DND-41 (cell line): ENCODE data around the gene PPP2R5B.

Experiments
- ATAC-seq: fragments of 200-7000 bp; cut with Tn5 transposase; 3 replicates; pipeline ENCODE4 v1.9.1; 2021; ENCODE audit warnings: low read depth; ENCODE audit not compliant: insufficient read depth
- DNase-seq: peaks from one replicate; pipeline ENCODE4 v3.0.0-alpha.2; 2020
- H2AFZ ChIP-seq: 2 replicates; pipeline ENCODE4 v1.6.0; 2012; ENCODE audit warnings: low read depth, low read length
- H3K27ac ChIP-seq: 2 replicates; pipeline ENCODE4 v1.5.1; 2012; ENCODE audit warnings: low read length, inconsistent platforms
- H3K27me3 ChIP-seq: fragments of 200-600 bp; sonication (generic); 2 replicates; pipeline ENCODE4 v1.6.0; 2012; ENCODE audit warnings: low read length, mild to moderate bottlenecking, inconsistent platforms; ENCODE audit not compliant: insufficient read depth, poor library complexity
- H3K36me3 ChIP-seq: 2 replicates; pipeline ENCODE4 v1.5.1; 2012; ENCODE audit warnings: low read length, inconsistent platforms; ENCODE audit not compliant: insufficient read depth
- H3K4me1 ChIP-seq: 2 replicates; pipeline ENCODE4 v1.5.1; 2012; ENCODE audit warnings: mild to moderate bottlenecking, low read length; ENCODE audit not compliant: insufficient read depth
- H3K4me2 ChIP-seq: 2 replicates; pipeline ENCODE4 v1.6.0; 2012; ENCODE audit warnings: mild to moderate bottlenecking, moderate library complexity, low read length, inconsistent platforms; ENCODE audit not compliant: insufficient read depth
- H3K4me3 ChIP-seq, 2 experiments: fragments of 200-600 bp in 1 of 2; shearing (Covaris generic) in 1 of 2; 2 replicates each; pipeline ENCODE4 v1.5.1; 2012 to 2016; ENCODE audit warnings: inconsistent platforms in 2 of 2, low read length in 2 of 2, mild to moderate bottlenecking in 2 of 2, low read depth in 1 of 2, moderate library complexity in 1 of 2
- H3K79me2 ChIP-seq: 2 replicates; pipeline ENCODE4 v1.6.0; 2012; ENCODE audit warnings: low read length, inconsistent platforms; ENCODE audit not compliant: insufficient read depth
- H3K9ac ChIP-seq: 2 replicates; pipeline ENCODE4 v1.6.0; 2012; ENCODE audit warnings: low read depth, mild to moderate bottlenecking, inconsistent platforms, low read length, moderate library complexity
- H3K9me3 ChIP-seq: 2 replicates; pipeline ENCODE4 v1.5.1; 2012; ENCODE audit warnings: low read length, moderate library complexity, mild to moderate bottlenecking, inconsistent platforms; ENCODE audit not compliant: insufficient read depth, severe bottlenecking
- H4K20me1 ChIP-seq: 2 replicates; pipeline ENCODE4 v1.6.0; 2012; ENCODE audit warnings: low read length; ENCODE audit not compliant: insufficient read depth
- EZH2 ChIP-seq: IDR thresholded peaks from 3 replicates; pipeline ENCODE4 v1.6.1; 2012; ENCODE audit warnings: borderline replicate concordance, low read depth, mild to moderate bottlenecking, moderate library complexity, low read length, inconsistent platforms; ENCODE audit not compliant: severe bottlenecking
- TF ChIP-seq, protein P1 (sequence below): IDR thresholded peaks from 2 replicates; pipeline ENCODE4 v1.5.1; 2012; ENCODE audit warnings: borderline replicate concordance, low read length, moderate library complexity, mild to moderate bottlenecking; ENCODE audit not compliant: poor library complexity, severe bottlenecking; ENCODE audit errors: extremely low read depth

The PPP2R5B gene

DNA sequence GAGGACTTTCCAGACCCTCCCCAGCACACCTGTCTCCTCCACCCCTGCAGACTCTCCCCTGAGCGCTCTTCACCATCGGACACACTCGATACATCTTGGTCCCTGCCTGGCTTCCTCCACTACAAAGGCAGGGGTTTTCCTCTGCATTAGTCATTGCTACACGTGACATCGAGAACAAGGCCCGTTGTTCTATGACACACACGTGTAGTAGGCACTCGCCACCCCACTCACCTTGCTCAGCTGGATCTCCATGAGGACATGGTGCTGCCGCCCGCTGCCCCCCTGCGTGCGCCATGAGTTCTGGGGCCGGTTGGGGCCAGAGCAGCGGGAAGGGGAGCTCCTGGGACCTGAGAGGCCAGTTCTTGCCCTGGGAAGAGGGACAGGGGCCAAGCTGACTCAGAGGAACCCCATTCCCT, 24.2 kb upstream of the PPP2R5B start:
- Histone ChIP-seq H4K20me1 (no peaks in the 10 kb centered on the region; the same call in 1 of the 2 replicates), H3K9me3 (no peaks in the 10 kb centered on the region), H3K9ac (no peak overlapping the region), H3K4me3 (no peak overlapping the region), H3K79me2 (no peaks in the 10 kb centered on the region), H2AFZ (no peak overlapping the region), H3K36me3 (peaks cover 66% of the 10 kb centered on the region), H3K27ac (no peak overlapping the region), H3K4me1 (no peaks in the 10 kb centered on the region), H3K4me2 (no peak overlapping the region), H3K27me3 (no peaks in the 10 kb centered on the region)
- TF ChIP-seq EZH2, result no peak
- TF ChIP-seq, protein P1, sequence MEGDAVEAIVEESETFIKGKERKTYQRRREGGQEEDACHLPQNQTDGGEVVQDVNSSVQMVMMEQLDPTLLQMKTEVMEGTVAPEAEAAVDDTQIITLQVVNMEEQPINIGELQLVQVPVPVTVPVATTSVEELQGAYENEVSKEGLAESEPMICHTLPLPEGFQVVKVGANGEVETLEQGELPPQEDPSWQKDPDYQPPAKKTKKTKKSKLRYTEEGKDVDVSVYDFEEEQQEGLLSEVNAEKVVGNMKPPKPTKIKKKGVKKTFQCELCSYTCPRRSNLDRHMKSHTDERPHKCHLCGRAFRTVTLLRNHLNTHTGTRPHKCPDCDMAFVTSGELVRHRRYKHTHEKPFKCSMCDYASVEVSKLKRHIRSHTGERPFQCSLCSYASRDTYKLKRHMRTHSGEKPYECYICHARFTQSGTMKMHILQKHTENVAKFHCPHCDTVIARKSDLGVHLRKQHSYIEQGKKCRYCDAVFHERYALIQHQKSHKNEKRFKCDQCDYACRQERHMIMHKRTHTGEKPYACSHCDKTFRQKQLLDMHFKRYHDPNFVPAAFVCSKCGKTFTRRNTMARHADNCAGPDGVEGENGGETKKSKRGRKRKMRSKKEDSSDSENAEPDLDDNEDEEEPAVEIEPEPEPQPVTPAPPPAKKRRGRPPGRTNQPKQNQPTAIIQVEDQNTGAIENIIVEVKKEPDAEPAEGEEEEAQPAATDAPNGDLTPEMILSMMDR, result no peak
- DNase-seq (no peak), ATAC-seq (no peak)

DNA sequence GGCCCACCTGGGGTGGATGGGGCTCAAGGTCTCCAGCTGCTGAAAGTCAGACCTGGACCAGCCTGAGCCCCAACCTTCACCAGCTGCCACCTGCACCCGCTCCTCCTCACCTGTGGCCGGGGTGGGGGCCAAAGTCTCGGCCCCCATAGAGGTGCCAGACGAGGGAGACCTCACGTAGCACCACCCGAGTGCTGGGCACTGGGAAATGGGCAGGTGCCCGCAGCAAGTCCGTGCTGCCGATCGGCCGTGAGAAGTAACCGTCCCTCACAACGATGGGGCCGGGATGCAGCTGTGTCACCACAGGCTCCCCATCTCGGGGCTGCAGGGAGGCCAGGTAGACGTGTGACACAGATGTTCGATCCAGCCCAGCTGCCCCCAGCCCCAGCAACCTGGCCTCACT, 23.7 kb upstream of the PPP2R5B start:
- TF ChIP-seq EZH2, result no peak
- TF ChIP-seq, protein P1, result no peak
- DNase-seq, result no peak
- no peaks in the 10 kb centered on the region for H3K27me3 ChIP-seq
- H3K4me1 ChIP-seq, result no peaks in the 10 kb centered on the region
- H3K4me2 ChIP-seq, result no peak overlapping the region
- H2AFZ ChIP-seq, result no peak overlapping the region
- no peak overlapping the region for H3K9ac ChIP-seq
- peaks cover 70% of the 10 kb centered on the region for H3K36me3 ChIP-seq
- no peaks in the 10 kb centered on the region for H3K79me2 ChIP-seq
- H3K27ac ChIP-seq, result no peak overlapping the region
- no peak for ATAC-seq
- H3K9me3 ChIP-seq, result no peaks in the 10 kb centered on the region
- H3K4me3 ChIP-seq, result no peak overlapping the region
- H4K20me1 ChIP-seq, result no peaks in the 10 kb centered on the region; the same call in 1 of the 2 replicates

DNA sequence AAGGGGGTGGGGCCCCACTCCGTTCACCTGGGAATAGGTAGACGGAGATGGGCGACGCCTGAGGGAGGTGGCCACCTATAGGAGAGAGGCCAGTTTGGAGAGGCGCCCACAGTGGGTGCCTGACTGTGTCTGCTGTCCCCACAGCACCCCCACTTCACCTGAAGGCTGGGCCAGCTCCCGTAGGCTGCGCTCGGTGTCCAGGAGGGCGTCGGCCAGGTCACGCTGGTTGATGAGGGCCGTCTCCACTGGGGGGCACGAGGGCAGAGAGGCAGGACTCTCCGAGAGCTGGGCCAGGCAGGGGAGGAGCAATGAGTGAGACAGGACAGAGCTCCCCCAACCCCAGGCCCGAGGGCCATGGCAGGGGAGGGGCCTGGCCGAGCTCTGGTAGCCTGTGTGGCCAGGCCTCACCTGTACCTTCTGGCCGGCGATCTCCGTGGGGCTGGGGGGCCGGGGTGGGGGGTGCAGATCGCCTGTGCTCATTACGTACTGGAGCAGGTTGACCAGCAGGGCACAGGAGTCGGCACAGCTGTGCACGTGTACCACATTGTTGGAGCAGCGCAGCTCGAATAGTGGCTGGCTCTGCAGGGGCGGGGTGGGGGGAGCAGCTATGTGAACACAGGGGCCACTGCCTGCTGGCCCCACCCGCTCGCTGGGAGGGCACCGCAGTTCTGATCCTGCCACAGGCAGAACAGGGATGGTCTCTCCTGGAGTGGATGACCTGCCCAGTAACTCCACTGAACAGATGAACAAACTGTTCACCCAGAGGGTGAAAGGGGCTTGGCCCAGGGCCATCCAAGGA, 22.2 kb upstream of the PPP2R5B start:
- no peak overlapping the region for H3K9ac ChIP-seq
- no peak for ATAC-seq

More for the DNA sequence above, 22.2 kb upstream of the PPP2R5B start:
- Histone ChIP-seq H3K79me2 (no peaks in the 10 kb centered on the region), H4K20me1 (no peaks in the 10 kb centered on the region; the same call in 1 of the 2 replicates), H2AFZ (no peak overlapping the region), H3K36me3 (peaks cover 73% of the 10 kb centered on the region), H3K9me3 (no peaks in the 10 kb centered on the region), H3K4me3 (no peak overlapping the region), H3K4me1 (no peaks in the 10 kb centered on the region), H3K27ac (no peak overlapping the region), H3K27me3 (no peaks in the 10 kb centered on the region), H3K4me2 (no peak overlapping the region)
- TF ChIP-seq, protein P1, result no peak
- no peak for TF ChIP-seq EZH2
- DNase-seq, result no peak
